Upper lobe of left lung (tissue), 6 donors: ENCODE data around the gene VPS33A. TPM values are rescaled to one million over a fixed set of nuclear protein-coding genes. Genes with fewer than 3 reads are reported as not detected.

ENCODE experiments used
- ATAC-seq, 2 donors: fragments of 200-7000 bp; cut with Tn5 transposase; one replicate each; pipeline ENCODE4 v1.9.1; 2022; ENCODE audit warnings: mild to moderate bottlenecking in 2 of 2, moderate library complexity in 2 of 2; ENCODE audit not compliant: low FRiP score in 2 of 2
- DNase-seq, 2 donors: peaks; one replicate each; pipeline ENCODE4 v3.0.0-alpha.2; 2019 to 2020
- H3K27ac ChIP-seq, 4 donors: fragments of 200-600 bp; sonication (generic); one replicate each; pipeline ENCODE4 v1.5.1; 2016 to 2019
- H3K27me3 ChIP-seq, 4 donors: fragments of 200-600 bp; sonication (generic); one replicate each; pipeline ENCODE4 v1.5.1; 2017 to 2019
- H3K36me3 ChIP-seq, 4 donors: fragments of 200-600 bp; sonication (generic); one replicate each; pipeline ENCODE4 v1.5.1; 2016 to 2019
- H3K4me1 ChIP-seq, 4 donors: fragments of 200-600 bp; sonication (generic); one replicate each; pipeline ENCODE4 v1.5.1; 2018 to 2019
- H3K4me3 ChIP-seq, 4 donors: fragments of 200-600 bp; sonication (generic); one replicate each; pipeline ENCODE4 v1.5.1; 2017 to 2019; ENCODE audit warnings: mild to moderate bottlenecking in 2 of 4, moderate library complexity in 1 of 4
- H3K9me3 ChIP-seq, 4 donors: fragments of 200-600 bp; sonication (generic); one replicate each; pipeline ENCODE4 v1.5.1; 2018 to 2019
- CTCF ChIP-seq, 6 experiments: fragments of 450-650 bp in 4 of 6; fragments of 200-600 bp in 2 of 6; sonication (generic) in 2 of 6; IDR thresholded peaks; one replicate each; pipeline ENCODE4 v1.5.1; 2016 to 2019; ENCODE audit warnings: antibody characterized with exemption in 6 of 6
- EP300 ChIP-seq, 4 donors: sonication (generic); formaldehyde crosslinking; IDR thresholded peaks; one replicate each; pipeline ENCODE4 v1.5.1; 2017; ENCODE audit warnings: antibody characterized with exemption in 4 of 4, control low read depth in 2 of 4
- POLR2A ChIP-seq, 4 donors: fragments of 450-650 bp; IDR thresholded peaks; one replicate each; pipeline ENCODE4 v1.5.1; 2016 to 2017; ENCODE audit warnings: antibody characterized with exemption in 4 of 4, mild to moderate bottlenecking in 2 of 4
- POLR2AphosphoS5 ChIP-seq, 2 donors: sonication (generic); formaldehyde crosslinking; IDR thresholded peaks; one replicate each; pipeline ENCODE4 v1.5.1; 2017; ENCODE audit warnings: antibody characterized with exemption in 2 of 2
- WGBS, 2 donors: methylation state at CpG; one replicate each; pipeline ENCODE4 v1.1.5; 2017 to 2018; 5-methylcytosine and 5-hydroxymethylcytosine counted together
- total RNA-seq, 6 donors: library from RNA; depleted of rRNA in 4 of 6; stranded (reverse); fragments of >200 nt in 4 of 6; gene quantifications; one replicate each; pipeline versions ENCODE4 v1.1.0 to v1.2.1, GENCODE V29; 2016 to 2021
- donor health status: DM: no; HTN: no; CAD: no; lungs with moderate emphysema.
- donor health status: DM: no; HTN: yes; CAD: no; lungs with severe emphysema.

The VPS33A gene
- total RNA-seq, 6 donors from 2014 or later = 7.3 to 18.5 (median 14.5) TPM

- H3K27ac ChIP-seq = no peak overlapping the region
- H3K4me3 ChIP-seq = no peak overlapping the region
- TF ChIP-seq EP300 (IDR thresholded peaks at IDR 0.05) (no peak), POLR2A (IDR thresholded peaks at IDR 0.05) (no peak), POLR2AphosphoS5 (IDR thresholded peaks at IDR 0.05) (no peak), CTCF (IDR thresholded peaks at IDR 0.05) (no peak)
- ATAC-seq (no peak), DNase-seq (no peak)
- WGBS, 2 donors = 91 to 92% methylated on average over 4 of the region's 4 CpGs
- H3K9me3 ChIP-seq = no peaks in the 10 kb centered on the region
- H3K36me3 ChIP-seq = no peaks in the 10 kb centered on the region
- peaks cover 0 to 2% (median 0%) of the 10 kb centered on the region in 4 donors for H3K4me1 ChIP-seq
- peaks cover 0 to 2% (median 0%) of the 10 kb centered on the region in 4 donors for H3K27me3 ChIP-seq
These were observed 70.9 kb downstream of the VPS33A start for GRCh38 chr12:122195405-122195804.

- TF ChIP-seq POLR2AphosphoS5 (IDR thresholded peaks at IDR 0.05) = no peak
- no peak for TF ChIP-seq CTCF (IDR thresholded peaks at IDR 0.05)
- no peak for TF ChIP-seq POLR2A (IDR thresholded peaks at IDR 0.05)
- TF ChIP-seq EP300 (IDR thresholded peaks at IDR 0.05) = no peak
- Histone ChIP-seq H3K36me3 (no peaks in the 10 kb centered on the region), H3K27ac (no peak overlapping the region), H3K27me3 (no peaks in the 10 kb centered on the region), H3K9me3 (no peaks in the 10 kb centered on the region), H3K4me3 (no peak overlapping the region), H3K4me1 (peaks cover 0 to 2% (median 0%) of the 10 kb centered on the region in 4 donors)
- DNase-seq = no peak
- WGBS, 2 donors = 59 to 60% methylated on average over 1 of the region's 1 CpG
- ATAC-seq = no peak
These were observed 71.5 kb downstream of the VPS33A start for GRCh38 chr12:122194804-122195203.

GRCh38 chr12:122192441-122192840 lies 73.9 kb downstream of the VPS33A start:
- DNase-seq (no peak), ATAC-seq (no peak)
- H3K27me3 ChIP-seq = no peaks in the 10 kb centered on the region
- no peak for TF ChIP-seq POLR2A (IDR thresholded peaks at IDR 0.05)
- H3K27ac ChIP-seq = no peak overlapping the region
- no peaks in the 10 kb centered on the region for H3K9me3 ChIP-seq
- 82 to 88% methylated on average over 11 of the region's 11 CpGs for WGBS, 2 donors
- H3K4me1 ChIP-seq = peaks cover 0 to 2% (median 0%) of the 10 kb centered on the region in 4 donors
- H3K4me3 ChIP-seq = no peak overlapping the region
- no peaks in the 10 kb centered on the region for H3K36me3 ChIP-seq

GRCh38 chr12:122190842-122191668 lies 75.2 kb downstream of the VPS33A start:
- DNase-seq = peak in 1 of 2 donors; percentile 52

More at GRCh38 chr12:122190842-122191668, 75.2 kb downstream of the VPS33A start:
- Histone ChIP-seq H3K4me3 (no peak overlapping the region), H3K4me1 (peaks cover 0 to under 1% (median 0%) of the 10 kb centered on the region in 4 donors), H3K9me3 (no peaks in the 10 kb centered on the region), H3K27ac (no peak overlapping the region), H3K36me3 (no peaks in the 10 kb centered on the region), H3K27me3 (no peaks in the 10 kb centered on the region)
- WGBS, 2 donors = 64 to 72% methylated on average over 16 to 18 of the region's 18 CpGs
- ATAC-seq = peak; percentile 59 to 61
- TF ChIP-seq CTCF (IDR thresholded peaks at IDR 0.05) (peak in 5 of 6 experiments; percentile 54 to 68 (median 56)), POLR2A (IDR thresholded peaks at IDR 0.05) (no peak)
